H1 (cell line): ENCODE measurements around the gene AFAP1L1. TPM values are rescaled to one million over a fixed set of nuclear protein-coding genes. Genes with fewer than 3 reads are reported as not detected.

ENCODE experiments used
- ATF2 ChIP-seq: IDR thresholded peaks from 2 replicates; pipeline ENCODE4 v1.6.1; 2012; ENCODE audit warnings: low read length, inconsistent platforms
- CREB1 ChIP-seq: IDR thresholded peaks from 2 replicates; pipeline ENCODE4 v1.6.1; 2012; ENCODE audit warnings: inconsistent platforms
- SUZ12 ChIP-seq: fragments of 200-600 bp; sonication (generic); IDR thresholded peaks from 2 replicates; pipeline ENCODE4 v1.6.1; 2012; ENCODE audit warnings: mild to moderate bottlenecking, inconsistent platforms, low read length, moderate library complexity, mixed read lengths
- polyA plus RNA-seq, 7 experiments: library from polyadenylated mRNA; depleted of rRNA in 3 of 7; stranded (reverse) in 5 of 7; unstranded in 2 of 7; fragments of >200 nt in 5 of 7; fragments of 200-250 nt in 2 of 7; gene quantifications; 1 replicate in 5 of 7; 2 replicates in 1 of 7; 4 replicates in 1 of 7; pipeline versions ENCODE4 v1.2.1 to v1.2.3, GENCODE V29; 2011 to 2013; ENCODE audit warnings: missing spikeins in 2 of 7, mixed read lengths in 2 of 7
- total RNA-seq: library from RNA; stranded (reverse); fragmentation: NEBNext Ultra II Directional; extraction: Animal tissue kit (Norgen Biotek cat#: 25700); gene quantifications from 2 replicates; pipeline ENCODE4 v1.2.1, GENCODE V29; 2021

Gene AFAP1L1
- total and polyA plus RNA-seq, 2 of the 8 experiments (the other 6 are each of a cell fraction or from before 2014, with no cell fraction given): 0.79 to 4.7 TPM

- TF ChIP-seq ATF2 (no peak), SUZ12 (no peak), CREB1 (no peak)
- TF ChIP-seq, all 59 proteins: peak for 0
These were observed 91.7 kb downstream of the AFAP1L1 start (continued) for GRCh38 chr5:149363358-149363757.
